Measurements from ENCODE around the gene PTPRU. TPM values are rescaled to one million over a fixed set of nuclear protein-coding genes. Genes with fewer than 3 reads are reported as not detected.
"Not testable (repeated sequence)": the region's sequence is repeated elsewhere in the genome, so short reads cannot be mapped to it uniquely, and the experiment has no call there.

Gene PTPRU
- total RNA-seq, 5 donors from 2014 or later (not counting 1 experiment from before 2014, with no cell fraction given), result 0.13 to 0.82 (median 0.33) TPM; not detected in 2

DNA sequence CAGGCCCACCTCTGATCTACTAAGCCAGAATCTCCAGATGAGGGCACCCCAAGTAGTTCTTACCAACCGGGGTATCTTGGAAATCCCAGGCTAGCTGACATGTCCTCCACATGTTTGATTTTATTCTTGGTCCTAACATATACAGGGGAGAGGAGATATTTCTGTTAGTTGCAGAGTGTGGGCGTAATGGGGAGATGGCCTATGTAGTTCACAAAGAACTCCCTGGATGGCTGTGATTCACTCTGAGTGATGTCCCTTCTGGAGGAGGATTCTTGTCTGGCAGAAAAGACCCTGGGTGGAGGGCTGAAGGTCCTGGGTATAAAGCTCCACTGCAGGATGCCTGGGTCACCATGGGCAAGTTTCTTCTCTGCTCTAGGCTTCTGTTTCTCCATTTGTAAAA lies 18.7 kb upstream of the PTPRU start:
- Histone ChIP-seq H3K9me3 (no peaks in the 10 kb centered on the region), H3K4me3 (ENCODE audit: control insufficient read depth in 1 of 2, extremely low read depth in 1 of 2, low read length in 1 of 2) (no peak overlapping the region), H3K36me3 (ENCODE audit: control insufficient read depth in 2 of 2, extremely low read depth in 1 of 2, insufficient read depth in 1 of 2, low read length in 1 of 2) (peaks cover 2 to 31% of the 10 kb centered on the region in 2 donors), H3K27ac (ENCODE audit: low read length) (no peak overlapping the region), H3K27me3 (replicated peaks in 1 of 2; ENCODE audit: control insufficient read depth in 2 of 2, extremely low read depth in 1 of 2, insufficient read depth in 2 of 2, low read length in 1 of 2) (no peaks in the 10 kb centered on the region), H3K4me1 (ENCODE audit: control insufficient read depth in 1 of 2, extremely low read depth in 1 of 2, insufficient read depth in 2 of 2, low read length in 2 of 2) (no peaks in the 10 kb centered on the region)
- no peak overlapping the region for H3K27ac Mint-ChIP-seq
- H3K9me3 Mint-ChIP-seq, result no peaks in the 10 kb centered on the region
- POLR2A ChIA-PET, result no interaction called here
- no peaks in the 10 kb centered on the region for H3K4me1 Mint-ChIP-seq
- H3K4me3 Mint-ChIP-seq, result no peak overlapping the region
- no peak for ATAC-seq (replicated peaks in 1 of 4)
- no peaks in the 10 kb centered on the region for H3K27me3 Mint-ChIP-seq
- whole genome bisulfite sequencing (ENCODE audit: insufficient coverage), result 100% methylated on average over 1 of the region's 2 CpGs
- DNase-seq, result no peak
- peaks cover 36% of the 10 kb centered on the region for H3K36me3 Mint-ChIP-seq
- CTCF ChIA-PET, result no interaction called here

GRCh38 chr1:29218223-29218622 lies 18.1 kb upstream of the PTPRU start:
- Histone ChIP-seq H3K36me3 (ENCODE audit: control insufficient read depth in 2 of 2, extremely low read depth in 1 of 2, insufficient read depth in 1 of 2, low read length in 1 of 2) (peaks cover 2 to 25% of the 10 kb centered on the region in 2 donors), H3K27me3 (replicated peaks in 1 of 2; ENCODE audit: control insufficient read depth in 2 of 2, extremely low read depth in 1 of 2, insufficient read depth in 2 of 2, low read length in 1 of 2) (no peaks in the 10 kb centered on the region), H3K9me3 (no peaks in the 10 kb centered on the region), H3K4me3 (ENCODE audit: control insufficient read depth in 1 of 2, extremely low read depth in 1 of 2, low read length in 1 of 2) (no peak overlapping the region), H3K27ac (ENCODE audit: low read length) (no peak overlapping the region), H3K4me1 (ENCODE audit: control insufficient read depth in 1 of 2, extremely low read depth in 1 of 2, insufficient read depth in 2 of 2, low read length in 2 of 2) (no peaks in the 10 kb centered on the region)
- H3K9me3 Mint-ChIP-seq, result no peaks in the 10 kb centered on the region
- ATAC-seq (replicated peaks in 1 of 4) (no peak), DNase-seq (no peak)
- CTCF ChIA-PET, result no interaction called here
- no CpG with 5 or more reads among the region's 2 CpGs for WGBS (ENCODE audit: insufficient coverage)
- no peak overlapping the region for H3K27ac Mint-ChIP-seq
- POLR2A ChIA-PET, result no interaction called here
- no peaks in the 10 kb centered on the region for H3K4me1 Mint-ChIP-seq
- peaks cover 34% of the 10 kb centered on the region for H3K36me3 Mint-ChIP-seq
- H3K4me3 Mint-ChIP-seq, result no peak overlapping the region
- no peaks in the 10 kb centered on the region for H3K27me3 Mint-ChIP-seq

DNA sequence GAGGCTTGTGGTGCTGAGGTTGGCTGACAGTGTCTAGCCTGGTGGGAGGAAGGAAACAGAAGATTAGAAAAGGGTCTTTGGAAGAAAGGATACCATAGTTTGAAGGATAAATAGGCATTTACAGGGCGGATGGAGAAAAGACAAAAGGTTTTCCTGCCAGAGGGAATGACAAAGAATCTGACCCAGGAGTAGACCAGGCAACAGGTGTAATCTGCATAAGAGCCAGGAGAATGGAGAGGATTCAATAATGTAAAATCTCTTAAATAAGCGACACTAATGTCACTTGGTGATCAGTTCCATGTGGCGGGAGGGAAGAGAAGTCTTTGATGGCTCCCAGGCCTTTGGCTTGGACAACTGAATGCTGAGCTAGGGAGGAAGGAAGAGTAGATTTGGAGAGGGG lies 15.0 kb upstream of the PTPRU start:
- Mint-ChIP-seq H3K27ac (no peak overlapping the region), H3K9me3 (no peaks in the 10 kb centered on the region), H3K36me3 (peaks cover 23% of the 10 kb centered on the region), H3K4me3 (no peak overlapping the region), H3K27me3 (no peaks in the 10 kb centered on the region), H3K4me1 (no peaks in the 10 kb centered on the region)
- Histone ChIP-seq H3K27me3 (replicated peaks in 1 of 2; ENCODE audit: control insufficient read depth in 2 of 2, extremely low read depth in 1 of 2, insufficient read depth in 2 of 2, low read length in 1 of 2) (no peaks in the 10 kb centered on the region), H3K4me3 (ENCODE audit: control insufficient read depth in 1 of 2, extremely low read depth in 1 of 2, low read length in 1 of 2) (no peak overlapping the region), H3K9me3 (no peaks in the 10 kb centered on the region), H3K36me3 (ENCODE audit: control insufficient read depth in 2 of 2, extremely low read depth in 1 of 2, insufficient read depth in 1 of 2, low read length in 1 of 2) (peaks cover 0 to 14% of the 10 kb centered on the region in 2 donors), H3K4me1 (ENCODE audit: control insufficient read depth in 1 of 2, extremely low read depth in 1 of 2, insufficient read depth in 2 of 2, low read length in 2 of 2) (no peaks in the 10 kb centered on the region), H3K27ac (ENCODE audit: low read length) (no peak overlapping the region)
- ATAC-seq (replicated peaks in 1 of 4), result no peak
- 100% methylated on average over 3 of the region's 3 CpGs for WGBS (ENCODE audit: insufficient coverage)
- DNase-seq, result no peak
- ChIA-PET CTCF (no interaction called here), POLR2A (interaction anchor here in 1 of 2 donors (0.5 kb wide), 1 partner anchor 88 kb away, joined by 5 read pairs; no protein-coding TSS in a partner anchor)

- H3K27me3 ChIP-seq (replicated peaks in 1 of 2; ENCODE audit: control insufficient read depth in 2 of 2, extremely low read depth in 1 of 2, insufficient read depth in 2 of 2, low read length in 1 of 2); CTCF ChIA-PET; DNase-seq; H3K4me3 ChIP-seq (ENCODE audit: control insufficient read depth in 1 of 2, extremely low read depth in 1 of 2, low read length in 1 of 2); H3K4me1 ChIP-seq (ENCODE audit: control insufficient read depth in 1 of 2, extremely low read depth in 1 of 2, insufficient read depth in 2 of 2, low read length in 2 of 2); H3K27ac Mint-ChIP-seq; ATAC-seq (replicated peaks in 1 of 4); H3K27ac ChIP-seq (ENCODE audit: low read length); H3K4me1 Mint-ChIP-seq; H3K9me3 Mint-ChIP-seq; H3K4me3 Mint-ChIP-seq; H3K9me3 ChIP-seq; H3K27me3 Mint-ChIP-seq: not testable (repeated sequence)
- POLR2A ChIA-PET, result interaction anchor here in 1 of 2 donors (0.7 kb wide), 1 partner anchor 26 kb away, joined by 10 read pairs; no protein-coding TSS in a partner anchor
- peaks cover 19% of the 10 kb centered on the region for H3K36me3 Mint-ChIP-seq
- H3K36me3 ChIP-seq (ENCODE audit: control insufficient read depth in 2 of 2, extremely low read depth in 1 of 2, insufficient read depth in 1 of 2, low read length in 1 of 2), result peaks cover 0 to 14% of the 10 kb centered on the region in 2 donors
- 97% methylated on average over 3 of the region's 6 CpGs for WGBS (ENCODE audit: insufficient coverage)
Observed at GRCh38 chr1:29222260-29222659, 14.1 kb upstream of the PTPRU start.

DNA sequence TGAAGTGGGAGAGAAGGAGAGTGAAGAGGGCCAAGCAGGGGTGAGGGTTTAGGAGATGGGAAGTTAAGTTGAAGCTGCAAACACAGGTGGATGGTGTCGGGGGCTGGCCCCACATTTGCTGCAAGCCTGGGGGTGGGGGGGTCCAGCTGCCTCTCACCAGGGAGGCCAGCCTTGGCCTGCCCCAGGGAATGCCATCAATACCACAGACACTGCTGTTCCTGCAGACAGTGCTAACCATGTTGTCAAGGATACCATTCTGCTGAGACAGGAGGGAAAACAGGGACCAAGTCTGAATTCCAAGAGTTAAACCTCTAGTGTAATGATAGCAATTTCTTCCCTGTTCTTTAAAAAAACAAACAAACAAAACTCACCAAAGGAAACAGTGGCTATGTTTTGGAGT lies 13.6 kb upstream of the PTPRU start:
- no peak overlapping the region for H3K4me3 Mint-ChIP-seq
- CTCF ChIA-PET, result no interaction called here
- no peak overlapping the region for H3K27ac ChIP-seq (ENCODE audit: low read length)
- ATAC-seq (replicated peaks in 1 of 4) (no peak), DNase-seq (no peak)
- H3K4me1 Mint-ChIP-seq, result no peaks in the 10 kb centered on the region
- H3K36me3 ChIP-seq (ENCODE audit: control insufficient read depth in 2 of 2, extremely low read depth in 1 of 2, insufficient read depth in 1 of 2, low read length in 1 of 2), result peaks cover 0 to 12% of the 10 kb centered on the region in 2 donors
- H3K27ac Mint-ChIP-seq, result no peak overlapping the region
- peaks cover 19% of the 10 kb centered on the region for H3K36me3 Mint-ChIP-seq
- no peaks in the 10 kb centered on the region for H3K9me3 ChIP-seq
- no peaks in the 10 kb centered on the region for H3K9me3 Mint-ChIP-seq
- H3K4me3 ChIP-seq (ENCODE audit: control insufficient read depth in 1 of 2, extremely low read depth in 1 of 2, low read length in 1 of 2), result no peak overlapping the region
- no peaks in the 10 kb centered on the region for H3K27me3 ChIP-seq (replicated peaks in 1 of 2; ENCODE audit: control insufficient read depth in 2 of 2, extremely low read depth in 1 of 2, insufficient read depth in 2 of 2, low read length in 1 of 2)
- 90% methylated on average over 1 of the region's 1 CpG for WGBS (ENCODE audit: insufficient coverage)
- no peaks in the 10 kb centered on the region for H3K4me1 ChIP-seq (ENCODE audit: control insufficient read depth in 1 of 2, extremely low read depth in 1 of 2, insufficient read depth in 2 of 2, low read length in 2 of 2)
- POLR2A ChIA-PET, result interaction anchor here in 1 of 2 donors (0.7 kb wide), 1 partner anchor 26 kb away, joined by 10 read pairs; no protein-coding TSS in a partner anchor
- no peaks in the 10 kb centered on the region for H3K27me3 Mint-ChIP-seq

GRCh38 chr1:29223521-29223920 lies 12.8 kb upstream of the PTPRU start:
- Mint-ChIP-seq H3K4me1 (no peaks in the 10 kb centered on the region), H3K4me3 (no peak overlapping the region), H3K27me3 (no peaks in the 10 kb centered on the region), H3K36me3 (peaks cover 19% of the 10 kb centered on the region), H3K27ac (no peak overlapping the region), H3K9me3 (no peaks in the 10 kb centered on the region)
- H3K36me3 ChIP-seq (ENCODE audit: control insufficient read depth in 2 of 2, extremely low read depth in 1 of 2, insufficient read depth in 1 of 2, low read length in 1 of 2), result peaks cover 0 to 11% of the 10 kb centered on the region in 2 donors
- POLR2A ChIA-PET, result no interaction called here
- DNase-seq (no peak), ATAC-seq (replicated peaks in 1 of 4) (no peak)
- H3K27ac ChIP-seq (ENCODE audit: low read length), result no peak overlapping the region
- H3K4me1 ChIP-seq (ENCODE audit: control insufficient read depth in 1 of 2, extremely low read depth in 1 of 2, insufficient read depth in 2 of 2, low read length in 2 of 2), result no peaks in the 10 kb centered on the region
- H3K4me3 ChIP-seq (ENCODE audit: control insufficient read depth in 1 of 2, extremely low read depth in 1 of 2, low read length in 1 of 2), result no peak overlapping the region
- WGBS (ENCODE audit: insufficient coverage), result 90% methylated on average over 6 of the region's 6 CpGs
- no peaks in the 10 kb centered on the region for H3K9me3 ChIP-seq
- H3K27me3 ChIP-seq (replicated peaks in 1 of 2; ENCODE audit: control insufficient read depth in 2 of 2, extremely low read depth in 1 of 2, insufficient read depth in 2 of 2, low read length in 1 of 2), result no peaks in the 10 kb centered on the region
- CTCF ChIA-PET, result no interaction called here

- Histone ChIP-seq H3K27ac (ENCODE audit: low read length) (no peak overlapping the region), H3K36me3 (ENCODE audit: control insufficient read depth in 2 of 2, extremely low read depth in 1 of 2, insufficient read depth in 1 of 2, low read length in 1 of 2) (peaks cover 0 to 11% of the 10 kb centered on the region in 2 donors), H3K9me3 (no peaks in the 10 kb centered on the region), H3K4me1 (ENCODE audit: control insufficient read depth in 1 of 2, extremely low read depth in 1 of 2, insufficient read depth in 2 of 2, low read length in 2 of 2) (no peaks in the 10 kb centered on the region), H3K27me3 (replicated peaks in 1 of 2; ENCODE audit: control insufficient read depth in 2 of 2, extremely low read depth in 1 of 2, insufficient read depth in 2 of 2, low read length in 1 of 2) (no peaks in the 10 kb centered on the region), H3K4me3 (ENCODE audit: control insufficient read depth in 1 of 2, extremely low read depth in 1 of 2, low read length in 1 of 2) (no peak overlapping the region)
- Mint-ChIP-seq H3K36me3 (peaks cover 19% of the 10 kb centered on the region), H3K27ac (no peak overlapping the region), H3K4me1 (peaks cover under 1% of the 10 kb centered on the region in 3 donors), H3K4me3 (no peak overlapping the region), H3K9me3 (no peaks in the 10 kb centered on the region), H3K27me3 (no peaks in the 10 kb centered on the region)
- DNase-seq (no peak), ATAC-seq (replicated peaks in 1 of 4) (no peak)
- 100% methylated on average over 2 of the region's 5 CpGs for WGBS (ENCODE audit: insufficient coverage)
- CTCF ChIA-PET, result no interaction called here
- POLR2A ChIA-PET, result no interaction called here
Observed at GRCh38 chr1:29224356-29224837, 11.9 kb upstream of the PTPRU start.

Data from T-cell (primary cell).